Measurements from ENCODE around the gene SYS1. TPM values are rescaled to one million over a fixed set of nuclear protein-coding genes. Genes with fewer than 3 reads are reported as not detected.

Gene SYS1
- total and polyA plus RNA-seq, 2 of the 8 experiments (the other 6 are each of a cell fraction or from before 2014, with no cell fraction given) = 19.6 to 50.8 TPM

DNA sequence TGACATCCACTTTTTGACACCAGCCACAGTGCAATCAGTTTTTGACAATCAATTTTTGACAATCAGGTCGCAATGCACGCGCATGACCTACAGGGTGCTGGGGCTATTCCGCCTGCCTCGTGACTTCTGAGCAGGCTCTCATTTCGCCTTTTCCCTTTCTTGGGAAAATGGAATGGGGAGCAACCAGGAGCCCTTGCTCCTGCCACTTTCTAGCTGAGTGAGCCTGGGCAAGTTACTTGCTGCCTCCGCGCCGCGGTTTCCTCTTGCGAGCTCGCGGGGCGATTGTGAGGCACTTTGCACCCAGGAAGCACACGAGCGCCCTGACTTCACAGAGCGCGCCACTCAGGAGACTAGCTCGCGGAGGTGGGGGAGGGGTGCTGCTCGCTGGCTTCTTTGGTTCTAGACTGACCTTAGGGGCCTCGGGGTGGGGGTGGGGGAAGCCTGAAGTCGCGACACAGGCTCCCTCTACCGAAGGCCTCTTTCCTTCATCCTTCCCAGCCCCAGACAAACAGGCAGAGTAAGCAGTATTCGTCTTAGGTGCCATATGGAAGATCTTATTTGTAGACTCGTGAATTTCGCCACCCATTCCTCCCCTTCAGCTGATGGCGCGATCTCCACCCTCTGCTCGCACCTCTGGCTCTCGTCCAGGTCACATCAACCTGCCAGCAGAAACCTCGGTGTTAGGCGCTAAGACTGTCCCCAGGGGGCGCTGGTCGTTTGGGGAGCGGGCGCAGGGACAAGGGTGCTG, 10.6 kb downstream of the SYS1 start:
- H3K9ac ChIP-seq (replicated peaks in 1 of 4; ENCODE audit: extremely low read depth in 1 of 4, low read depth in 3 of 4, low read length in 3 of 4) = peak overlapping the region in 2 of 4 experiments; percentile 51 to 59; a peak in 4 of 7 replicates
- 0 out of 2 replicates have a peak overlapping the region, but pooled peaks have one; percentile 75 for H4K8ac ChIP-seq (ENCODE audit: extremely low read depth, insufficient read depth, low read length)
- no peak for FAIRE-seq
- peak; percentile 70 to 96 for DNase-seq (ENCODE audit: low read depth in 1 of 2, low spot score in 2 of 2)
- peak overlapping the region; percentile 99; the same call in 1 of the 2 replicates for H2BK15ac ChIP-seq (ENCODE audit: low read length)
- no peak overlapping the region for H3K14ac ChIP-seq (ENCODE audit: insufficient read length)
- H3K4me2 ChIP-seq (ENCODE audit: insufficient read depth in 1 of 2, low read depth in 2 of 2, low read length in 2 of 2) = peak overlapping the region; percentile 54 to 86
- H3K23me2 ChIP-seq (ENCODE audit: low read depth, low read length) = peaks cover 4% of the 10 kb centered on the region
- H2BK20ac ChIP-seq (ENCODE audit: low read length) = no peak overlapping the region
- H3K18ac ChIP-seq (ENCODE audit: extremely low read depth, low read length) = peak overlapping the region; percentile 96
- H3K36me3 ChIP-seq (ENCODE audit: control insufficient read depth in 2 of 4, insufficient read depth in 4 of 4, low read length in 3 of 4) = 0 out of 8 replicates have a peak, but pooled peaks cover 0 to 3% (median 0%) of the 10 kb centered on the region in 4 experiments
- H4K5ac ChIP-seq (ENCODE audit: insufficient read length, low read depth, low read length) = peak overlapping the region; percentile 18
- peaks cover 0 to 12% (median 9%) of the 10 kb centered on the region in 4 experiments; a peak in 3 of 7 replicates for H3K27me3 ChIP-seq (replicated peaks in 1 of 4; ENCODE audit: control insufficient read depth in 3 of 4, extremely low read depth in 1 of 4, insufficient read depth in 3 of 4, low read length in 3 of 4)
- peak overlapping the region; percentile 43; the same call in 1 of the 2 replicates for H2BK12ac ChIP-seq (ENCODE audit: low read depth, low read length)
- no peak overlapping the region for H3K4ac ChIP-seq (replicated peaks; ENCODE audit: insufficient read length, low read depth, low read length)
- H3K23ac ChIP-seq (ENCODE audit: insufficient read length) = no peak overlapping the region
- POLR2A ChIA-PET (ENCODE audit: partially characterized antibody) = interaction anchor here (0.6 to 4.5 kb wide), 13 partner anchors 10 to 1315 kb away, joined by 3 to 42 read pairs (median 4); partner anchors contain the start of genes DBNDD2, PIGT and SYS1
- no peak overlapping the region for H3K56ac ChIP-seq (replicated peaks; ENCODE audit: insufficient read length, low read depth, low read length)
- no peak overlapping the region for H3K27ac ChIP-seq (ENCODE audit: low read depth, low read length)
- no peaks in the 10 kb centered on the region for H3K79me1 ChIP-seq (ENCODE audit: low read depth, low read length)
- H2AK5ac ChIP-seq (ENCODE audit: low read depth, low read length) = no peak overlapping the region
- H3K4me1 ChIP-seq (replicated peaks in 1 of 4; ENCODE audit: control insufficient read depth in 3 of 4, insufficient read depth in 4 of 4, low read length in 3 of 4) = peaks cover 0 to 16% (median 9%) of the 10 kb centered on the region in 4 experiments; a peak in 6 of 7 replicates
- H2AFZ ChIP-seq (ENCODE audit: low read length) = peak overlapping the region; percentile 84
- no peaks in the 10 kb centered on the region for H3K9me3 ChIP-seq (ENCODE audit: insufficient read depth in 2 of 2, low read depth in 1 of 2, low read length in 1 of 2)
- no peak overlapping the region for H4K91ac ChIP-seq (replicated peaks; ENCODE audit: insufficient read length, low read length)
- H2BK5ac ChIP-seq (ENCODE audit: low read depth, low read length) = no peak overlapping the region
- CTCF ChIA-PET (ENCODE audit: partially characterized antibody) = interaction anchor here (0.7 to 11.9 kb wide), 41 partner anchors 8 to 410 kb away, joined by 3 to 186 read pairs (median 8); partner anchors contain the start of genes DBNDD2, PIGT, SDC4 and SYS1
- H3K4me3 ChIP-seq (ENCODE audit: extremely low read depth in 1 of 4, insufficient read depth in 2 of 4, low read depth in 3 of 4, low read length in 4 of 4) = peak overlapping the region; percentile 27 to 63 (median 45); a peak in 7 of 8 replicates
- WGBS, 2 experiments (ENCODE audit: extremely low coverage in 1 of 2, insufficient coverage in 1 of 2, insufficient read length in 1 of 2, insufficient replicate concordance in 2 of 2, low coverage in 1 of 2, low lambda C conversion rate in 2 of 2, missing lambda C conversion rate in 1 of 2) = 15% methylated on average over 36 of the region's 38 CpGs; no CpG with 5 or more reads in 1 of the 2 experiments
- no peak overlapping the region for H2BK120ac ChIP-seq (replicated peaks; ENCODE audit: low read depth, low read length)
- H3K79me2 ChIP-seq (ENCODE audit: control insufficient read depth in 1 of 2, insufficient read depth in 2 of 2, low read length in 2 of 2) = no peaks in the 10 kb centered on the region
- no peaks in the 10 kb centered on the region for H4K20me1 ChIP-seq (replicated peaks in 1 of 2; ENCODE audit: control insufficient read depth in 1 of 2, insufficient read depth in 2 of 2, low read length in 2 of 2)
- TF ChIP-seq EP300 (IDR thresholded peaks at IDR 0.05; ENCODE audit: borderline replicate concordance in 1 of 2, low read depth in 2 of 2, low read length in 2 of 2) (no peak), FOSL1 (IDR thresholded peaks at IDR 0.05; ENCODE audit: insufficient read depth, low read depth, low read length) (no peak), HDAC6 (IDR thresholded peaks at IDR 0.05; ENCODE audit: low read depth, low read length) (no peak), NRF1 (IDR thresholded peaks at IDR 0.05; ENCODE audit: low read depth, low read length) (no peak), CEBPB (IDR thresholded peaks at IDR 0.05; ENCODE audit: low read depth, low read length) (no peak), ASH2L (IDR thresholded peaks at IDR 0.05; ENCODE audit: low read length) (peak; percentile 81), SP2 (IDR thresholded peaks at IDR 0.05; ENCODE audit: low read length) (no peak), KDM4A (IDR thresholded peaks at IDR 0.05; ENCODE audit: low read depth, low read length, severe bottlenecking) (peak; percentile 59)
- TF ChIP-seq, protein P1, sequence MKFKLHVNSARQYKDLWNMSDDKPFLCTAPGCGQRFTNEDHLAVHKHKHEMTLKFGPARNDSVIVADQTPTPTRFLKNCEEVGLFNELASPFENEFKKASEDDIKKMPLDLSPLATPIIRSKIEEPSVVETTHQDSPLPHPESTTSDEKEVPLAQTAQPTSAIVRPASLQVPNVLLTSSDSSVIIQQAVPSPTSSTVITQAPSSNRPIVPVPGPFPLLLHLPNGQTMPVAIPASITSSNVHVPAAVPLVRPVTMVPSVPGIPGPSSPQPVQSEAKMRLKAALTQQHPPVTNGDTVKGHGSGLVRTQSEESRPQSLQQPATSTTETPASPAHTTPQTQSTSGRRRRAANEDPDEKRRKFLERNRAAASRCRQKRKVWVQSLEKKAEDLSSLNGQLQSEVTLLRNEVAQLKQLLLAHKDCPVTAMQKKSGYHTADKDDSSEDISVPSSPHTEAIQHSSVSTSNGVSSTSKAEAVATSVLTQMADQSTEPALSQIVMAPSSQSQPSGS (IDR thresholded peaks at IDR 0.05; ENCODE audit: low read length) = no peak

All from H1 (cell line).